ENCODE data around the gene PIGA. TPM values are rescaled to one million over a fixed set of nuclear protein-coding genes. Genes with fewer than 3 reads are reported as not detected.

Gene PIGA
- total RNA-seq, 1 experiment from 2014 or later = 15.3 TPM

DNA sequence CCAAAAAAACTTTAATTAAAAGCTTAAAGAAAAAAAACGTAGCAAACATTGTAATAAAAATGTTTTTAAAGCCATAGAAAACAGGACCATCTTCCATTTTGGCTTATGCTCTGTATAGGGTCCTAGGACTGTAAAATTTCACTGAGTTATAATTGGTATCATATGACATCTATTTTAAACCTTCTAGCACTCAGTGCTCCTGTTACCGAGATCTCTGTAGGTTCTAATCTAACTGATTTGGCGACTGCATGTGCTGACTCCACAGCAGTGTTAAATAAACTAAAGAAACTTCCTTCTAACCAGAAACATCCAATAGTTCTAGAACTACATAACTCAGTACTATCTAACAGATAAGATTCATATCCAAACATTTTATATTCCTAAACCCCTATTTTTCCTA, 19.8 kb downstream of the PIGA start, which contains the start of gene ASB11:
ASB11 (minus strand) TSS at position 132 of the 400 bp plus-strand sequence; CDS start at position 97, 35 bp downstream.
- no TSS peak for BruUV-seq (replicated peaks)
- H3K27me3 ChIP-seq (ENCODE audit: insufficient read depth, low read depth) = no peaks in the 10 kb centered on the region
- H3K4me2 ChIP-seq = no peak within 1 kb of the TSS
- H3F3A ChIP-seq (ENCODE audit: insufficient read depth, low read depth) = no peaks in the 10 kb centered on the region
- 0 out of 2 replicates have a peak, but pooled peaks cover 1% of the 10 kb centered on the region for H3K4me1 ChIP-seq (replicated peaks; ENCODE audit: insufficient read depth)
- ChIA-PET POLR2A (ENCODE audit: unreplicated experiment) (no interaction called here), CTCF (no interaction called here)
- H4K20me1 ChIP-seq (ENCODE audit: insufficient read depth) = no peaks in the 10 kb centered on the region
- no peak for DNase-seq
- no peak within 1 kb of the TSS for H3K4me3 ChIP-seq
- intact Hi-C loops (cut with micrococcal nuclease; ENCODE audit: unreplicated experiment) = no loop called here
- H3K27ac ChIP-seq = no peak within 1 kb of the TSS
- TF ChIP-seq, protein P1, sequence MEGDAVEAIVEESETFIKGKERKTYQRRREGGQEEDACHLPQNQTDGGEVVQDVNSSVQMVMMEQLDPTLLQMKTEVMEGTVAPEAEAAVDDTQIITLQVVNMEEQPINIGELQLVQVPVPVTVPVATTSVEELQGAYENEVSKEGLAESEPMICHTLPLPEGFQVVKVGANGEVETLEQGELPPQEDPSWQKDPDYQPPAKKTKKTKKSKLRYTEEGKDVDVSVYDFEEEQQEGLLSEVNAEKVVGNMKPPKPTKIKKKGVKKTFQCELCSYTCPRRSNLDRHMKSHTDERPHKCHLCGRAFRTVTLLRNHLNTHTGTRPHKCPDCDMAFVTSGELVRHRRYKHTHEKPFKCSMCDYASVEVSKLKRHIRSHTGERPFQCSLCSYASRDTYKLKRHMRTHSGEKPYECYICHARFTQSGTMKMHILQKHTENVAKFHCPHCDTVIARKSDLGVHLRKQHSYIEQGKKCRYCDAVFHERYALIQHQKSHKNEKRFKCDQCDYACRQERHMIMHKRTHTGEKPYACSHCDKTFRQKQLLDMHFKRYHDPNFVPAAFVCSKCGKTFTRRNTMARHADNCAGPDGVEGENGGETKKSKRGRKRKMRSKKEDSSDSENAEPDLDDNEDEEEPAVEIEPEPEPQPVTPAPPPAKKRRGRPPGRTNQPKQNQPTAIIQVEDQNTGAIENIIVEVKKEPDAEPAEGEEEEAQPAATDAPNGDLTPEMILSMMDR (conservative IDR thresholded peaks at IDR 0.05) = no peak
- TF ChIP-seq EZH2 (IDR thresholded peaks at IDR 0.05; ENCODE audit: low read depth) = no peak
- H2AFZ ChIP-seq = no peak within 1 kb of the TSS
- no peaks in the 10 kb centered on the region for H3K9me2 ChIP-seq (ENCODE audit: insufficient read depth)
- no peaks in the 10 kb centered on the region for H3K79me2 ChIP-seq (ENCODE audit: low read depth)
- H3K36me3 ChIP-seq (ENCODE audit: low read depth) = no peaks in the 10 kb centered on the region
- H3K9me3 ChIP-seq (ENCODE audit: insufficient read depth, low read depth) = no peaks in the 10 kb centered on the region

DNA sequence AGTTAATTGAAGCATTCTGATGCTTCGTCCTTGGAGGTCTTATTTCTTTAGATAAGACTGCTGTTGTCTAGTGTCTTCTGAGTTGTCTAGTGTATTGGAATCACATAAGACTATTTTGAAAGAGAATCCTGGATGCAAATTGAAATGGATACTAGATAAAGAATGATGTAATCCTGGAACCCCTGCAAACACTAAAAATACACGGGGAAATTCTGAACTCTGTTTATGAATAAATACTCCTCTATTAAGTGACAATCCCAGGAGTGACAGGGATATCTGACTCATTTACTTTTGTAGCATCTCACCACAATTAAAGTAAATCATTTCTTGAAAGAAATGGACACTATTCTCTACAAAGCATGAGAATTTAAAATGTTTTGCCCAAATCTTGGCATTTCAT, 20.9 kb downstream of the PIGA start:
- ChIA-PET CTCF (no interaction called here), POLR2A (ENCODE audit: unreplicated experiment) (no interaction called here)
- H3K4me1 ChIP-seq (replicated peaks; ENCODE audit: insufficient read depth) = peaks cover 8% of the 10 kb centered on the region; the same call in 1 of the 2 replicates

DNA sequence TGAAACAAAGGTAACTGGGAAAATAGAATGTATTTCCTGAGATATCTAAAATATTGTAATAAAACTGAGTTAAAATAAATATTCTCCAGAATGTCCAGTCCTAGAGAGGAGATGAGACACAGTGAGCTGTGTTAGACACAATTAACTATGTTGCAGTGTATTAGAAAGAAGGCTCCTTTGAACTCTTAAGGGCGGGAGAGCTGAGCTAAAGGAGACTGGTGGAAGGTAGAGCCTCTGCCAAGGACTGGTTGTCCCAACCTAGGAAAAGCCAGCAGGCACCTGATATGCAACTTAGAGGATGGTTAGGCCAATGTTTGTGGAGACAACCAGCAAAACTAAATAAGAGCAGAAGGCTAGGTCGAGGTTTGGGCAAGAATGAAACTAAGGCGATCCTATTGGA, 24.2 kb downstream of the PIGA start:
- no peak overlapping the region for H3K4me2 ChIP-seq
- peaks cover 8% of the 10 kb centered on the region; the same call in 1 of the 2 replicates for H3K4me1 ChIP-seq (replicated peaks; ENCODE audit: insufficient read depth)
- no peaks in the 10 kb centered on the region for H3K27me3 ChIP-seq (ENCODE audit: insufficient read depth, low read depth)
- H3K79me2 ChIP-seq (ENCODE audit: low read depth) = no peaks in the 10 kb centered on the region
- CTCF ChIA-PET = no interaction called here
- BruUV-seq (replicated peaks) = no TSS peak
- intact Hi-C loops (cut with micrococcal nuclease; ENCODE audit: unreplicated experiment) = no loop called here
- H3K9me2 ChIP-seq (ENCODE audit: insufficient read depth) = no peaks in the 10 kb centered on the region
- no peaks in the 10 kb centered on the region for H3K9me3 ChIP-seq (ENCODE audit: insufficient read depth, low read depth)
- no peak for TF ChIP-seq EZH2 (IDR thresholded peaks at IDR 0.05; ENCODE audit: low read depth)
- TF ChIP-seq, protein P1 (conservative IDR thresholded peaks at IDR 0.05) = no peak
- no peak overlapping the region for H2AFZ ChIP-seq
- no peaks in the 10 kb centered on the region for H3F3A ChIP-seq (ENCODE audit: insufficient read depth, low read depth)
- no peak overlapping the region for H3K27ac ChIP-seq
- no peaks in the 10 kb centered on the region for H3K36me3 ChIP-seq (ENCODE audit: low read depth)
- DNase-seq = no peak
- H3K4me3 ChIP-seq = no peak overlapping the region
- no peaks in the 10 kb centered on the region for H4K20me1 ChIP-seq (ENCODE audit: insufficient read depth)
- POLR2A ChIA-PET (ENCODE audit: unreplicated experiment) = no interaction called here

More for the DNA sequence above, 20.9 kb downstream of the PIGA start:
- Histone ChIP-seq H3F3A (ENCODE audit: insufficient read depth, low read depth) (no peaks in the 10 kb centered on the region), H3K9me3 (ENCODE audit: insufficient read depth, low read depth) (no peaks in the 10 kb centered on the region), H3K4me3 (no peak overlapping the region), H3K79me2 (ENCODE audit: low read depth) (no peaks in the 10 kb centered on the region), H3K27me3 (ENCODE audit: insufficient read depth, low read depth) (no peaks in the 10 kb centered on the region), H3K4me2 (no peak overlapping the region), H3K9me2 (ENCODE audit: insufficient read depth) (no peaks in the 10 kb centered on the region), H3K27ac (no peak overlapping the region), H3K36me3 (ENCODE audit: low read depth) (no peaks in the 10 kb centered on the region), H4K20me1 (ENCODE audit: insufficient read depth) (no peaks in the 10 kb centered on the region), H2AFZ (no peak overlapping the region)
- intact Hi-C loops (cut with micrococcal nuclease; ENCODE audit: unreplicated experiment) = no loop called here
- no peak for DNase-seq
- BruUV-seq (replicated peaks) = no TSS peak
- TF ChIP-seq EZH2 (IDR thresholded peaks at IDR 0.05; ENCODE audit: low read depth) = no peak
- TF ChIP-seq, protein P1 (conservative IDR thresholded peaks at IDR 0.05) = no peak
